K562 (cell line): ENCODE results near the gene TNIP1. TPM values are rescaled to one million over a fixed set of nuclear protein-coding genes. Genes with fewer than 3 reads are reported as not detected.

ENCODE experiments used
- COPS2 ChIP-seq: fragments of 450-650 bp; conservative IDR thresholded peaks from 2 replicates; pipeline ENCODE4 v1.6.1; 2016; ENCODE audit warnings: mild to moderate bottlenecking, moderate library complexity
- CREM ChIP-seq: IDR thresholded peaks from 2 replicates; pipeline ENCODE4 v1.6.1; 2014; ENCODE audit warnings: antibody characterized with exemption, low read depth
- EGR1 ChIP-seq: fragments of 450-650 bp; conservative IDR thresholded peaks from 2 replicates; pipeline ENCODE4 v1.6.1; 2017; ENCODE audit warnings: mild to moderate bottlenecking
- HDAC8 ChIP-seq: fragments of 450-650 bp; IDR thresholded peaks from 2 replicates; pipeline ENCODE4 v1.6.1; 2016; ENCODE audit warnings: mild to moderate bottlenecking, missing genetic modification characterization, moderate library complexity, missing compliant biosample characterization
- KLF6 ChIP-seq: fragments of 250-450 bp; sonication (Bioruptor Pico); IDR thresholded peaks from 2 replicates; pipeline ENCODE4 v1.4.0; 2020; ENCODE audit warnings: mild to moderate bottlenecking, moderate library complexity, borderline replicate concordance
- MBD2 ChIP-seq: sonication (generic); IDR thresholded peaks from 2 replicates; pipeline ENCODE4 v1.6.1; 2016; ENCODE audit warnings: low read depth, borderline replicate concordance
- MTF1 ChIP-seq: fragments of 250-450 bp; sonication (Bioruptor Pico); IDR thresholded peaks from 2 replicates; pipeline ENCODE4 v1.9.0; 2021; ENCODE audit warnings: moderate library complexity, mild to moderate bottlenecking, inconsistent platforms, borderline replicate concordance
- NFE2L1 ChIP-seq: fragments of 450-650 bp; IDR thresholded peaks from 2 replicates; pipeline ENCODE4 v1.6.1; 2016; ENCODE audit warnings: missing genetic modification characterization, low read depth, mild to moderate bottlenecking, missing compliant biosample characterization, moderate library complexity, borderline replicate concordance
- POLR2AphosphoS2 ChIP-seq: IDR thresholded peaks from 2 replicates; pipeline ENCODE4 v1.6.1; 2012; ENCODE audit warnings: low read length, improper control_type of control experiment
- STAG1 ChIP-seq: sonication (generic); formaldehyde crosslinking; IDR thresholded peaks from 2 replicates; pipeline ENCODE4 v1.5.0; 2020; ENCODE audit warnings: missing genetic modification reagents, borderline replicate concordance
- WHSC1 ChIP-seq: IDR thresholded peaks from one replicate; pipeline ENCODE4 v1.6.1; 2012; ENCODE audit warnings: low read length, control low read depth, inconsistent platforms
- ZBED1 ChIP-seq: IDR thresholded peaks from 2 replicates; pipeline ENCODE4 v1.6.1; 2014
- ZC3H4 ChIP-seq: sonication (generic); formaldehyde crosslinking; IDR thresholded peaks from 2 replicates; pipeline ENCODE4 v1.9.0; 2021; ENCODE audit warnings: missing genetic modification reagents, borderline replicate concordance
- polyA plus RNA-seq, 8 experiments: library from polyadenylated mRNA; depleted of rRNA in 4 of 8; stranded (reverse) in 5 of 8; unstranded in 3 of 8; fragments of >200 nt; fragmentation: Nextera tagmentation in 2 of 8; fragmentation: Illumina TruSeq in 1 of 8; extraction: Ambion mirVana in 2 of 8; extraction: Trizol in 1 of 8; gene quantifications; 2 replicates each; pipeline versions ENCODE4 v1.2.1 to v1.2.3, GENCODE V29; 2011 to 2014; ENCODE audit warnings: inconsistent platforms in 1 of 8, missing spikeins in 1 of 8
- total RNA-seq, 7 experiments: library from RNA; depleted of rRNA in 6 of 7; stranded (reverse); fragments of >200 nt in 6 of 7; fragmentation: Illumina TruSeq in 2 of 7; extraction: Trizol in 2 of 7; gene quantifications; 2 replicates each; pipeline versions ENCODE4 v1.2.1 to v1.2.3, GENCODE V29; 2011 to 2021; ENCODE audit warnings: low replicate concordance in 1 of 7
- TF ChIP-seq, protein P1 (sequence below): fragments of 450-650 bp; IDR thresholded peaks from 2 replicates; pipeline ENCODE4 v1.6.1; 2016; ENCODE audit warnings: missing biosample characterization, missing genetic modification characterization
- TF ChIP-seq, protein P2 (sequence below): IDR thresholded peaks from 2 replicates; pipeline ENCODE4 v1.6.1; 2012; ENCODE audit warnings: low read depth, low read length, improper control_type of control experiment, borderline replicate concordance
- TF ChIP-seq, protein P3 (sequence below): fragments of 250-450 bp; sonication (Bioruptor Pico); IDR thresholded peaks from 2 replicates; pipeline ENCODE4 v1.5.0; 2020; ENCODE audit warnings: mild to moderate bottlenecking, borderline replicate concordance
- TF ChIP-seq, protein P4 (sequence below), 2 experiments: fragments of 450-650 bp in 1 of 2; sonication (generic) in 1 of 2; formaldehyde crosslinking in 1 of 2; IDR thresholded peaks in 1 of 2; conservative IDR thresholded peaks in 1 of 2; 2 replicates each; pipeline versions ENCODE4 v1.6.1 to v1.8.1; 2016 to 2023; ENCODE audit warnings: mild to moderate bottlenecking in 2 of 2, moderate library complexity in 2 of 2, inconsistent platforms in 1 of 2, missing genetic modification reagents in 1 of 2
- TF ChIP-seq, protein P5 (sequence below): fragments of 250-450 bp; sonication (Bioruptor Pico); IDR thresholded peaks from 2 replicates; pipeline ENCODE4 v1.4.0; 2020; ENCODE audit warnings: borderline replicate concordance
- TF ChIP-seq, protein P6 (sequence below): fragments of 250-450 bp; sonication (Bioruptor Pico); IDR thresholded peaks from 2 replicates; pipeline ENCODE4 v1.4.0; 2020; ENCODE audit warnings: mild to moderate bottlenecking

TNIP1 gene
- total and polyA plus RNA-seq, 9 of the 15 experiments (the other 6 are each of a cell fraction or from before 2014, with no cell fraction given) = 0.46 to 41.0 (median 24.6) TPM

DNA sequence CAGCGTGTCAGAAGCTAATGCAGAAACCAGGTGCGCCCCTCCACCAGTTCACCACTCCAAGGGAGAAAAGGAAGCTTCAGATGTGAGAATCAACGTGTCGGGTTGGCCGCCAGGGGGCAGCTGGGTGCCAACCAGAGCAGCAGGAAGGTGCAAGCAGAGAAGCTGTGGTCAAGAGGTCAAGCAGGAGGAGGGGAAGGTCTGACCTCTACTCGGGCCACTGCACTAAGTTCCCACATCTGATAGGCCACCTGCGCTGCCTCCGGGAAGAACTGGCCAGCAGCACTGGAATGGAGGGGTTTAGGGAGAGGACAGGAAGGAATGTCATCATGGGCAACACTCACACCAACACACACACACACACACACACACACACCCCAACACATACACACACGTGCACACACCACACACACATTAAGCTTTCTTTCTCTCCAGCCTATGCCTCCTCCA lies 45.4 kb upstream of the TNIP1 start (continued):
- TF ChIP-seq, protein P1, sequence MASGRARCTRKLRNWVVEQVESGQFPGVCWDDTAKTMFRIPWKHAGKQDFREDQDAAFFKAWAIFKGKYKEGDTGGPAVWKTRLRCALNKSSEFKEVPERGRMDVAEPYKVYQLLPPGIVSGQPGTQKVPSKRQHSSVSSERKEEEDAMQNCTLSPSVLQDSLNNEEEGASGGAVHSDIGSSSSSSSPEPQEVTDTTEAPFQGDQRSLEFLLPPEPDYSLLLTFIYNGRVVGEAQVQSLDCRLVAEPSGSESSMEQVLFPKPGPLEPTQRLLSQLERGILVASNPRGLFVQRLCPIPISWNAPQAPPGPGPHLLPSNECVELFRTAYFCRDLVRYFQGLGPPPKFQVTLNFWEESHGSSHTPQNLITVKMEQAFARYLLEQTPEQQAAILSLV (tag) = no peak
- TF ChIP-seq POLR2AphosphoS2 = no peak
- TF ChIP-seq NFE2L1 (tag) = no peak
- TF ChIP-seq HDAC8 (tag) = no peak
- peak; percentile 60 for TF ChIP-seq CREM
- TF ChIP-seq, protein P2, sequence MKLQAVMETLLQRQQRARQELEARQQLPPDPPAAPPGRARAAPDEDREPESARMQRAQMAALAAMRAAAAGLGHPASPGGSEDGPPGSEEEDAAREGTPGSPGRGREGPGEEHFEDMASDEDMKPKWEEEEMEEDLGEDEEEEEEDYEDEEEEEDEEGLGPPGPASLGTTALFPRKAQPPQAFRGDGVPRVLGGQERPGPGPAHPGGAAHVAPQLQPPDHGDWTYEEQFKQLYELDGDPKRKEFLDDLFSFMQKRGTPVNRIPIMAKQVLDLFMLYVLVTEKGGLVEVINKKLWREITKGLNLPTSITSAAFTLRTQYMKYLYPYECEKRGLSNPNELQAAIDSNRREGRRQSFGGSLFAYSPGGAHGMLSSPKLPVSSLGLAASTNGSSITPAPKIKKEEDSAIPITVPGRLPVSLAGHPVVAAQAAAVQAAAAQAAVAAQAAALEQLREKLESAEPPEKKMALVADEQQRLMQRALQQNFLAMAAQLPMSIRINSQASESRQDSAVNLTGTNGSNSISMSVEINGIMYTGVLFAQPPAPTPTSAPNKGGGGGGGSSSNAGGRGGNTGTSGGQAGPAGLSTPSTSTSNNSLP = no peak
- TF ChIP-seq, protein P3, sequence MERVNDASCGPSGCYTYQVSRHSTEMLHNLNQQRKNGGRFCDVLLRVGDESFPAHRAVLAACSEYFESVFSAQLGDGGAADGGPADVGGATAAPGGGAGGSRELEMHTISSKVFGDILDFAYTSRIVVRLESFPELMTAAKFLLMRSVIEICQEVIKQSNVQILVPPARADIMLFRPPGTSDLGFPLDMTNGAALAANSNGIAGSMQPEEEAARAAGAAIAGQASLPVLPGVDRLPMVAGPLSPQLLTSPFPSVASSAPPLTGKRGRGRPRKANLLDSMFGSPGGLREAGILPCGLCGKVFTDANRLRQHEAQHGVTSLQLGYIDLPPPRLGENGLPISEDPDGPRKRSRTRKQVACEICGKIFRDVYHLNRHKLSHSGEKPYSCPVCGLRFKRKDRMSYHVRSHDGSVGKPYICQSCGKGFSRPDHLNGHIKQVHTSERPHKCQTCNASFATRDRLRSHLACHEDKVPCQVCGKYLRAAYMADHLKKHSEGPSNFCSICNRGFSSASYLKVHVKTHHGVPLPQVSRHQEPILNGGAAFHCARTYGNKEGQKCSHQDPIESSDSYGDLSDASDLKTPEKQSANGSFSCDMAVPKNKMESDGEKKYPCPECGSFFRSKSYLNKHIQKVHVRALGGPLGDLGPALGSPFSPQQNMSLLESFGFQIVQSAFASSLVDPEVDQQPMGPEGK (CRISPR knock-in tag) = no peak
- TF ChIP-seq, protein P4, sequence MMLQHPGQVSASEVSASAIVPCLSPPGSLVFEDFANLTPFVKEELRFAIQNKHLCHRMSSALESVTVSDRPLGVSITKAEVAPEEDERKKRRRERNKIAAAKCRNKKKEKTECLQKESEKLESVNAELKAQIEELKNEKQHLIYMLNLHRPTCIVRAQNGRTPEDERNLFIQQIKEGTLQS (IDR thresholded peaks at IDR 0.05) = no peak; the same call in 1 of the 2 replicates
- TF ChIP-seq, protein P4 (CRISPR knock-in tag; conservative IDR thresholded peaks at IDR 0.05) = peak; percentile 28; the same call in 1 of the 2 replicates
- TF ChIP-seq ZBED1 = no peak; the same call in 1 of the 2 replicates
- TF ChIP-seq MTF1 (CRISPR knock-in tag) = no peak
- TF ChIP-seq MBD2 = no peak
- TF ChIP-seq ZC3H4 = no peak
- TF ChIP-seq KLF6 = no peak
- TF ChIP-seq STAG1 (CRISPR knock-in tag) = peak; percentile 57; the same call in 1 of the 2 replicates
- no peak for TF ChIP-seq WHSC1
- no peak for TF ChIP-seq EGR1
- TF ChIP-seq, protein P5, sequence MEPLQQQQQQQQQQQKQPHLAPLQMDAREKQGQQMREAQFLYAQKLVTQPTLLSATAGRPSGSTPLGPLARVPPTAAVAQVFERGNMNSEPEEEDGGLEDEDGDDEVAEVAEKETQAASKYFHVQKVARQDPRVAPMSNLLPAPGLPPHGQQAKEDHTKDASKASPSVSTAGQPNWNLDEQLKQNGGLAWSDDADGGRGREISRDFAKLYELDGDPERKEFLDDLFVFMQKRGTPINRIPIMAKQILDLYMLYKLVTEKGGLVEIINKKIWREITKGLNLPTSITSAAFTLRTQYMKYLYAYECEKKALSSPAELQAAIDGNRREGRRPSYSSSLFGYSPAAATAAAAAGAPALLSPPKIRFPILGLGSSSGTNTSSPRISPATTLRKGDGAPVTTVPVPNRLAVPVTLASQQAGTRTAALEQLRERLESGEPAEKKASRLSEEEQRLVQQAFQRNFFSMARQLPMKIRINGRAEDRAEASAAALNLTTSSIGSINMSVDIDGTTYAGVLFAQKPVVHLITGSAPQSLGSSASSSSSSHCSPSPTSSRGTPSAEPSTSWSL = no peak
- TF ChIP-seq COPS2 = no peak
- TF ChIP-seq, protein P6, sequence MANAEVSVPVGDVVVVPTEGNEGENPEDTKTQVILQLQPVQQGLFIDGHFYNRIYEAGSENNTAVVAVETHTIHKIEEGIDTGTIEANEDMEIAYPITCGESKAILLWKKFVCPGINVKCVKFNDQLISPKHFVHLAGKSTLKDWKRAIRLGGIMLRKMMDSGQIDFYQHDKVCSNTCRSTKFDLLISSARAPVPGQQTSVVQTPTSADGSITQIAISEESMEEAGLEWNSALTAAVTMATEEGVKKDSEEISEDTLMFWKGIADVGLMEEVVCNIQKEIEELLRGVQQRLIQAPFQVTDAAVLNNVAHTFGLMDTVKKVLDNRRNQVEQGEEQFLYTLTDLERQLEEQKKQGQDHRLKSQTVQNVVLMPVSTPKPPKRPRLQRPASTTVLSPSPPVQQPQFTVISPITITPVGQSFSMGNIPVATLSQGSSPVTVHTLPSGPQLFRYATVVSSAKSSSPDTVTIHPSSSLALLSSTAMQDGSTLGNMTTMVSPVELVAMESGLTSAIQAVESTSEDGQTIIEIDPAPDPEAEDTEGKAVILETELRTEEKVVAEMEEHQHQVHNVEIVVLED (CRISPR knock-in tag) = no peak
